Thyroid gland (tissue), 4 donors: ENCODE results near the gene PIK3R6.

Experiments used
- POLR2A ChIP-seq, 2 donors: fragments of 450-650 bp; IDR thresholded peaks; one replicate each; pipeline ENCODE4 v1.6.1; 2017; ENCODE audit warnings: antibody characterized with exemption in 2 of 2, mild to moderate bottlenecking in 2 of 2, moderate library complexity in 1 of 2
- TF ChIP-seq, protein P1 (sequence below), 6 experiments: fragments of 200-600 bp in 3 of 6; fragments of 450-650 bp in 3 of 6; sonication (generic) in 3 of 6; IDR thresholded peaks; one replicate each; pipeline ENCODE4 v1.5.1; 2016 to 2019; ENCODE audit warnings: antibody characterized with exemption in 6 of 6, mild to moderate bottlenecking in 2 of 6, inconsistent platforms in 1 of 6, moderate library complexity in 1 of 6

DNA sequence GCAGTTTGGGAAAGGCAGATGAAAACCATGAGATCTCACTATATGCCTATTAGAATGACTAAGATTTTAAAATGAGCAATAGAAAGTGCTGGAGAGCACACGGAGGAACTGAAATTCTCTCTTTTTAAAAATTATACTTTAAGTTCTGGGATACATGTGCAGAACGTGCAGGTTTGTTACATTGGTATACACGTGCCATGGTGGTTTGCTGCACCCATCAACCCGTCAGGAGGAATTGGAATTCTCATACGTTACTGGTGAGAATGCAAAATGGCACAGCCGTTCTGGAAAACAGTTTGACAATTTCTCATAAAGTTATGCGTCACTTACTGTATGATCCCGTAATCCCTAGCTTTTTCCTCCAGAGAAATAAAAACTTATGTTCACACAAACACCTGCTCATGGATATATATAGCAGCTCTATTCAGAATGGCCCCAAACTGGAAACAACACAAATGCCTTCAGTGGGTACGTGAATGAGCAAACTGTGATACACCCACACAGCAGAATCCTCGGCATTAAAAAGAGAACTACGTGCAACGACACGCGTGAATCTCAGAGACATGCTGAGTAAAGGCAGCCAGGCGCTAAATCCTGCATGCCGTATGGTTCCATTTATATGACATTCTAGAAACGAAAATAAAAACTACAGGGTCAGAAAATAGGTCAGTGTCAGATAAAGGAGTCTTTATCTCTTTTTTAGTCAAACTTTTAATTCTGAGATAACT, 11.8 kb downstream of the PIK3R6 start:
- TF ChIP-seq, protein P1, sequence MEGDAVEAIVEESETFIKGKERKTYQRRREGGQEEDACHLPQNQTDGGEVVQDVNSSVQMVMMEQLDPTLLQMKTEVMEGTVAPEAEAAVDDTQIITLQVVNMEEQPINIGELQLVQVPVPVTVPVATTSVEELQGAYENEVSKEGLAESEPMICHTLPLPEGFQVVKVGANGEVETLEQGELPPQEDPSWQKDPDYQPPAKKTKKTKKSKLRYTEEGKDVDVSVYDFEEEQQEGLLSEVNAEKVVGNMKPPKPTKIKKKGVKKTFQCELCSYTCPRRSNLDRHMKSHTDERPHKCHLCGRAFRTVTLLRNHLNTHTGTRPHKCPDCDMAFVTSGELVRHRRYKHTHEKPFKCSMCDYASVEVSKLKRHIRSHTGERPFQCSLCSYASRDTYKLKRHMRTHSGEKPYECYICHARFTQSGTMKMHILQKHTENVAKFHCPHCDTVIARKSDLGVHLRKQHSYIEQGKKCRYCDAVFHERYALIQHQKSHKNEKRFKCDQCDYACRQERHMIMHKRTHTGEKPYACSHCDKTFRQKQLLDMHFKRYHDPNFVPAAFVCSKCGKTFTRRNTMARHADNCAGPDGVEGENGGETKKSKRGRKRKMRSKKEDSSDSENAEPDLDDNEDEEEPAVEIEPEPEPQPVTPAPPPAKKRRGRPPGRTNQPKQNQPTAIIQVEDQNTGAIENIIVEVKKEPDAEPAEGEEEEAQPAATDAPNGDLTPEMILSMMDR (IDR thresholded peaks at IDR 0.05), result no peak
- no peak for TF ChIP-seq POLR2A (IDR thresholded peaks at IDR 0.05)
